GM19099 (cell line): ENCODE measurements around the gene ZBTB49.

Experiments used
- POLR2A ChIP-seq: IDR thresholded peaks from 3 replicates; pipeline ENCODE4 v1.6.1; 2011; ENCODE audit warnings: low read depth; ENCODE audit not compliant: insufficient read length; ENCODE audit errors: extremely low read depth

The ZBTB49 gene

DNA sequence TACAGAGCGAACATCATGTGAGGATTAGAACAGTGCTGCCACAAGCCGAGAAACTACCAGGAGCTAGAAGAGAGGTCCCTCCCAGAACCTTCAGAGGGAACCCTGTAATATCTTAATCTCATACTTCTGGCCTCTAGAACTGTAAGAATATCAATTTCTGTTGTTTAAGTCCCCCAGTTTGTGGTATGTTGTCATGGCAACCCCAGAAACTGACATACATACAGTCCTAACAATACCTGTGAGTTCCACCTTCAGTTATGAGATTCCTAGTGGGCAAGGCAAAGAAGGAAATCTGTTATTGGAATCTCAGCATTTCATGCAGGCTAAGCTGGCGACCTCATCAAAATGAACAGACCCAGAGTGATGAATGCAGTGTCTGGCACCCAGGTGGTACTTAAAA lies 42.5 kb downstream of the ZBTB49 start:
- no peak for TF ChIP-seq POLR2A

DNA sequence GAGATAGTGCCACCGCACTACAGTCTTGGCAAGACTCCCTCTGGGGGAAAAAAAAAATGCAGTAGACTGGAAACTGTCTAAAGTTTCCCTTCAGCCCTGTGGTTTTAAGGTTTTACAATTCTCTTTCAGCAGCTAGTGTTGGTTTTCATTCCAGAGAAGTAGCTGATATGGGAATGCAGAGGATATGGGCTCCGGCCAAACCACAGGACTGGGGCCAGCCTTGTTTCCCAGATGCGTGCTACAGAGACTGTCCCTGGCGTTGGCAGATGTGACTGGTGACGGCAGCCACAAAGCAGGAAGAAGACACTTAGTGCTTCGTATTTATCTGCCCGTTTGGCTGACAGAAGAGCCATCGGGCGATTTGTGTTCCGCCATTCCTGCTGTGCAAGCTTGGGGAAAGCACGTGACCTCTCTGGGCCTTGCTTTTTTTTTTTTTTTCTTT lies 43.2 kb downstream of the ZBTB49 start:
- no peak for TF ChIP-seq POLR2A

DNA sequence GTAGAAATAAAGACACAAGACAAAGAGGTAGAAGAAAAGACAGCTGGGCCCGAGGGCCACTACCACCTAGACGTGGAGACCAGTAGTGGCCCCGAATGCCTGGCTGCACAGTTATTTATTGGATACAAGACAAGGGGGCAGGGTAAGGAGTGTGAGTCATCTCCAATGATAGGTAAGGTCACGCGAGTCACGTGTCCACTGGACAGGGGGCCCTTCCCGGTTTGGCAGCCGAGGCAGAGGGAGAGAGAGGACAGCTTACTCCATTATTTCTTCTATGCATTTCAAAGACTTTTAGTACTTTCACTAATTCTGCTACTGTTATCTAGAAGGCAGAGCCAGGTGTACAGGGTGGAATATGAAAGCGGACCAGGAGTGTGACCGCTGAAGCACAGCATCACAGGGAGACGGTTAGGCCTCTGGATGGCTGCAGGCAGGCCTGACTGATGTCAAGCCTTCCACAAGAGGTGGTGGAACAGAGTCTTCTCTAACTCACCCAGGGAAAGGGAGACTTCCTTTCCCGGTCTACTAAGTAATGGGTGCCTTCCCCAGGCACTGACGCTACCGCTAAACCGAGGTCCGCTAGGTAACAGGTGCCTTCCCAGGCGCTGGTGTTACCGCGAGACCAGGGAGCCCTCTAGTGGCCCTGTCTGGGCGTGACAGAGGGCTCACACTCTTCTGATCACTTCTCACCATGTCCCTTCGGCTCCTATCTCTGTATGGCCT lies 44.9 kb downstream of the ZBTB49 start:
- no peak for TF ChIP-seq POLR2A

DNA sequence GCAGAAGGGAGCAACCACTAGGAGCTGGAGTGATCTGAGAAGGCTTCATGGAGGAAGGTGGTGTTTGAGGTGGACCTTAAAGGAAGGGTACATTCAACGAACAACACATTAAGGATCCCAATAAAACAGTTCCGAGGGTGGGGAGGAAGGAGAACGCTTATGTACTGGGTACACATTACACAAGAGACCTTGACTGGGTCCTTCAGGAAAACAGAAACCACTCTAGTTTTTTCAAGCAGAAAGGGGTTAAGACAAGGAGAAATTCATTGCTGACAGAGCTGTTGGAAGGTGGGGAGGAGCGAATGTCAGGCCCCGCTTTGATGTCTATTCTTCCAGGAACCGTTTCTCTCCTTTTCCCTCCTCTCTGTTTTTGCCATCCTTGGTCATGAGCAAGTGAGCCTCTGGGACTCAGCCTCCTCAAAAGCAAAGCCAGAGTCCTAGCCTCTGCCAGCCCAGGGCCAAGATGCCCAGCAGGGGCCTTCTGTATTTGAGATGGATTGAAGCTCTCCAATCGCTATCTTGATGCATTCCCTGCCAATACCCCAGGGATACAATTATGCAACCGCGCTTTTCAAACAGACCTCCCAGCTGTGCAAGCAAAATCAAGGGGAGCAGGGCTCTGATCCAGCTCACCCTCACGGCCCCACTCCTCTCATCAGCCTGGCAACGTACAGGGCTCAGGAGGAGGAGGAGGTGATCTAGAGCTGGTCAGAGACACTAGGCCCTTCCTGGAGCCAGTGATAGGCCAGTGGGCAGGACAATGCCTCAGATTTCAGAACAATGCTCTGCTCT lies 48.4 kb downstream of the ZBTB49 start:
- no peak for TF ChIP-seq POLR2A

DNA sequence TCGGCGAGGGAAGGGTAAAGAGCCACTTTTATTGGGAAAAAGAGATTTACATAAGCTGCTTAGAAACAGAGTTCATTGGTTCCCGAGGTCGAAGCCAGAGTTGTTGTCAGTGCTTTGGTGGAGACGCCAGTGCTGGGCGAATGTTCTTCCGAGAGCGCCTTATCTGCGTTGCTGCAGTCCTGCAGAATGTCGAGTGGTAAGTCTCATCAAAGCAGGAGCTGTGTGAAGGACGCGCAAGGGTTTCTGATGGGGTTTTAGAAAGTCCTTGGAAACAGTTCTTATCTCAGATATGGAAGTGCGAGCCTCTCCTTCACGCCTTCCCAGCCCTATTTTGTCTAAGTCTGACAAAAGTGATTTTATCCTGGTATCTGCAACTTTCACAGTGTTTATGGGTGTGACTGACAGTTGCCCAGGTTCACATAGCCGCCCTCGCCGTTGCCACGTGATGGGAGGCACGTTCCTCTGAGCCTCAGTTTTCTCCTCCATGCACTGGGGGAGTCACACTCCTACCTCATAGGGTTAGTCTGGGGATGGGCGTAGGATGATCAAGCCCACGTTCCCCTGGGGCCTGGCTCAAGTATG lies 49.5 kb downstream of the ZBTB49 start:
- no peak for TF ChIP-seq POLR2A

DNA sequence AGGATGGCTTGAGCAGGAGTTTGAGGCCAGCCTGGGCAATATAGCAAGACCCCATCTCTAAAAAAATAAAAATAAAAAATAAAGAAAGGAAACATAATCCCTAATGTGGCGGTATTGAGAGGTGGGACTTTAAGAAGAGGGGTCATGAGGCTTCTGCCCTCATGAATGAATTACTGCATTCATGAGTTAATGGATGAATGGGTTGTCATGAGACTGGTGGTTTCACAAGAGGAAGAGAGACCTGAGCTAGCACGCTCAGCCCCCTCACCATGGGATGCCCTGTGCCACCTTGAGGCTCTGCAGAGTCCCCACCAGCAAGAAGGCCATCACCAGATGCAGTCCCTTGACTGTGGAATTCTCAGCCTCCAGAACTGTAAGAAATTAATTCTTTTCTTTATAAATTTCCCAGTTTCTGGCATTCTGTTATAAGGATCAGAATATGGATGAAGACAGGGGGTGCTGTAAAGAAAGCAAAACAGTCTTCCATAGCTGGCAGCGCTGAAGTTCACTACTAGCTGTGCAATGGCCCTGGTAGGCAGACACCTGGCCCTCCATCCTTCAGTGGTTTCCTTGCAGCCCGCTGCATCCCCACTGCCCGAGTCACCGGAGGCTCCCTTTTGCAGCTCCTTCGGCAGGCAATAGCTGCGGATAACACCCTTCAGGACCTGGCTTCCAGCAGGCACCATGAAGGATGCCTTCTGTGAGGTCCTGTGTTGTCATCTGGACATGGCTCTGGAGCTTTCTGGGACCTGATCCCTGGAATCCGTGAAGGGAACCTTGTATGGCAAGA lies 52.0 kb downstream of the ZBTB49 start:
- no peak for TF ChIP-seq POLR2A

DNA sequence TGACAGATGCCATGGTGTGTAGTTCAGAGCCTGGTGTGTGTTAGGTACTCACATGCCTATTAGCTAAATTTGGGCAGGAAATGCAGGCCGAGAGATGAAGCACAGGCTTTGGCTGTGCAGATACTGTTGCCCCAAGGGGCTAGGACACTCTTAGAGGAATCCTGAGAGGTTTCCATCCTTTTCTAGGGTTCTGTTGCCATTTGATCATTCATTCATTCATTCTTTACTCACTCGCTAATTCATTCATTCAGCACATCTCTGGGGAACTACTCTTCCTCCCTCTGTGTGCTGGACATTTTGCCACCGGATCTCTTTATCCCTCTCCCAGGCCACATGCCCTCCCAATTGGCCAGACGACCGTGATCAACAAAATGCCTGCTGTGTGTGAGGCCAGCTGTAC lies 53.0 kb downstream of the ZBTB49 start:
- TF ChIP-seq POLR2A = no peak

DNA sequence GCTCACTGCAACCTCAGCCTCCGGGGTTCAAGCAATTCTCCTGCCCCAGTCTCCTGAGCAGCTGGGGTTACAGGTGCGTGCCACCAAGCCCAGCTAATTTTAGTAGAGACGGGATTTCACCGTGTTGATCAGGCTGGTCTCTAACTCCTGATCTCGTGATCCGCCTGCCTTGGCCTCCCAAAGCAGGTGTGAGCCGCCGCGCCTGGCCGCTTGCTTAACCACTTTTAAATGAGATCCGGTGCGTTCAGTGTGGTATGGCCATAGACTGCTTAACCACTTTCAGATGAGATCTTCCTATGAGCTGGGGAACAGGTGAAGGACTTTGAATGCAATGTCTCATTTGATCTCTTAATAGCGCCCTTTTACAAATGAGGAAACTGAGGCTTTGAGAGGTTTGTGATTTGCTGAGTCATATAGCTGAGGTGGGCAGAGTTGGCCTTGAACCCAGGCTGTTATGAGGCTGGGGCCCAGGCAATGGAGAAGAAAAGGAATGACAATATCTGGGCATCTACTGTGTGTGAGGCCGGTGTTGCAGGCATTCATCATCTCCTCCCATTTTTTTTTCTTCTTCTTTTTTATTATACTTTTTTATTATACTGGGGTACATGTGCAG lies 55.0 kb downstream of the ZBTB49 start:
- peak; percentile 7 for TF ChIP-seq POLR2A

- no peak for TF ChIP-seq POLR2A
Observed at GRCh38 chr4:4347585-4347984, 57.5 kb downstream of the ZBTB49 start.

DNA sequence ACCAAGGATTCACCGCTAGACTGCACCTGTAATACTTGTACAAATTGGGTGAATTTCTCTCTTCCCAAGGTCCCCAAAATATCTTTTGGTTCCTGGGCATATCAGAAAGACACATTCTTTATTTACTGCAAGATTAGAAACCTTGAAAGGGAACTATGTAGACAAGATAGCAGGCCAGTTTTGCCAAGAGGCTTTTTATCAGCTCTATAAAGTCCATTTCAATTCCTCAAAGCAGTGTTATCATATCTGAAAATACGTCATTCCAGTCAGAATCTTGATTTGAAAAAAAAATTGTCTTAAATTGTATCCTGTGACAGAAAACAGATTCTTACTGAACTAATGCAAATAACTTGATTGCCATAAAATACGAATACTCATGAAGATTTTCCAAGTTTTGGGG lies 59.8 kb downstream of the ZBTB49 start:
- TF ChIP-seq POLR2A = no peak

- no peak for TF ChIP-seq POLR2A
Observed at GRCh38 chr4:4350909-4351308, 60.9 kb downstream of the ZBTB49 start.

DNA sequence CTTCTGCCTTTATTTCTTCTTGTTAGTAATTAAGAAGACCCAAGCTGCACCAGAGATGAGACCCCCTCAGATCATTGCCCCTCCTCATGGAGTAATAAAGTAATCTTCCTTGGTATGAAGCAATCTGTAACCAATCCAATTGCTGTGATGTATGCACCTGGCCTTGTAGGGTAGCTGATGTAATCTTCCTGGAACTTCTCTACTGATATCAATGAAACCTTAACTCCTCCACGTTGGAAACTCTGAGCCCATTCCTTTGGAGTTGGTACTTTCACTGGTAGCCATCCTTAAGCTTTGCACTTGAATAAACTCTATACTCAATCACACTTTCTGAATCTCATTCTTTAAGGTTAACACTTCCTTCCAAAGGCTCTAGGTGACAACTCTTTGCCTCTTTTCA lies 65.3 kb downstream of the ZBTB49 start:
- TF ChIP-seq POLR2A = no peak

DNA sequence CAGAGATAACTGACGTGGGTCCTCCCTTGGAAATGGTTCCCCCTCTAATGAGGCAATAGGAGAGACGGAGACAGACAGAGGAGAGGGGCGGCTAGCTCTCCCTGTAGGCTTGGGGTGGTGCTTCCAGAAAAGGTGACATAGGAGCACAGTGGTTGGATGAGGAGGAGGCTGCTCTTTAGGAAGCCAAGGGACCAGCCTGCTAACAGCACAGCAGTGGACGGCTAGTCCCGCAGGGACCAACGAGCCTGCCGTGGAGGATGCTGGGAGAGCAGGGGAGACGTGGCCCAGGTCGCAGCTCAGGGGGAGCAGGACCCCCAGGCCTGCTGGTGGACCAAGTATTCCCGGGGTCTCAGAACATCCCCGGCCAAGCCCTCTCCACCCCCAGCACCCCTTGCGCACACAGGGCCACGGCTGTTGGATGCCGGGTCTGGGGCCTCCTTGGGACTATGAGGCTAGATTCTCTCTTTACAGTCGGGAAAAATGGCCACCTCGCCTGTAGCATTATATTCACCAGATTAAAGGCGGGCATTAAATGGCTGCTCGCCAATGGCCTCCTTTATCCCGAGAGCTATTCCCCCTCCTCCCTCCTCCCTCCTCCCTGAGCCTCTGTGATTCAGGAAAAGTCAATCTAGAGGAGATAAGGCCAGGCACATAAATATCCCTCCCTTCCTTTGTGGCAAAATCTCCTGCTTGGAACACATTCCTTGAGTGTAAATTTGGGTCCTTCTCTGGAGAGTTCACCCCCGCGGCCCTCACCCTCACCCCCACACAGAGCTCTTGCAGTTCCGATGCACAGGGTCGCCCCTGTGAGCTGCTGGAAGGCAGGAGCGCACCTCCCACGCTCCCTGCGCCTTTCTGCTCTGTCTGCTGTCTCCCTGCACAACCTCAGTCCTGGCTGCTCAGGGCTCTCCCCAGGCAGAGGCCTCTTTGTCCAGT lies 66.3 kb downstream of the ZBTB49 start:
- TF ChIP-seq POLR2A = no peak
